Mucosa of gallbladder (tissue), 1 donor: ENCODE results near the gene GPC6. TPM values are rescaled to one million over a fixed set of nuclear protein-coding genes. Genes with fewer than 3 reads are reported as not detected.

Experiments
- DNase-seq: peaks from one replicate; pipeline ENCODE4 v3.0.0-alpha.2; 2020; ENCODE audit warnings: low spot score
- total RNA-seq: library from RNA; stranded (reverse); gene quantifications from one replicate; pipeline ENCODE4 v1.2.1, GENCODE V29; 2021
- donor health status: DM: no; HTN: no; CAD: no.

The GPC6 gene
- total RNA-seq, 1 donor from 2014 or later = 24.0 TPM

DNA sequence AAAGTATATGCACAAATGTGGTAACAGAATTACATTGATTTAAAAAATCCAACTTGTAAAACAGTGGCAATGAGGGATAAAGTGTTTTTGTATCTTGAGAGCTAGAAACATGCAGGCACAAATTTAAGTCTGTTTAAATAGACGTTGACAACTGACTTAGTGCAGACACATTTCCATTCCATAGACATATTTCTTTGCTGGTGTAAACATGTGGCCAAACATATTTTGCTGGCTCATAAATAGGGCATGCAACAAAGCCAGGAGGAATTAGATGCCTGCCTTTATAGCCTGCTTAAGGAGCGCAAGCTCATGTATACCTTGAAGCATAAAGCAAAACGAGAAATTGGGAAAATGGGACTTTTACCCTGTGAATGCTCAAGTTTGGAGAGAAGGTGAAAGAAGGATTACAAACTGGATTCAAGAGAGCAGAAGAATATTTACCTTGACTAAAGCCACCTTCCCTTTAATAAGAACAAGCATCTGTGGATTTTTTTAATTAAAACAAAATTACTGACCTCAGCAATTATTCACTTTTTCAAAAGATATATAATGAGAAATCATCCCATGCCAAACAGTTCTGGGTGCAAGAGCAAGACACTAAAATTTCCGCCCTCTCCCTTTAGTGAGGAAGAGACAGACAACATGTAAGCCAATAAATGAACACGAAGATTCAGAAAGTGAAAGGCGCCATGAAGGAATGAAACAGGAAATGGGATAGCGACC lies 1181.9 kb downstream of the GPC6 start:
- no peak for DNase-seq

- no peak for DNase-seq
Measured at GRCh38 chr13:94411747-94412146, 1185.1 kb downstream of the GPC6 start.

DNA sequence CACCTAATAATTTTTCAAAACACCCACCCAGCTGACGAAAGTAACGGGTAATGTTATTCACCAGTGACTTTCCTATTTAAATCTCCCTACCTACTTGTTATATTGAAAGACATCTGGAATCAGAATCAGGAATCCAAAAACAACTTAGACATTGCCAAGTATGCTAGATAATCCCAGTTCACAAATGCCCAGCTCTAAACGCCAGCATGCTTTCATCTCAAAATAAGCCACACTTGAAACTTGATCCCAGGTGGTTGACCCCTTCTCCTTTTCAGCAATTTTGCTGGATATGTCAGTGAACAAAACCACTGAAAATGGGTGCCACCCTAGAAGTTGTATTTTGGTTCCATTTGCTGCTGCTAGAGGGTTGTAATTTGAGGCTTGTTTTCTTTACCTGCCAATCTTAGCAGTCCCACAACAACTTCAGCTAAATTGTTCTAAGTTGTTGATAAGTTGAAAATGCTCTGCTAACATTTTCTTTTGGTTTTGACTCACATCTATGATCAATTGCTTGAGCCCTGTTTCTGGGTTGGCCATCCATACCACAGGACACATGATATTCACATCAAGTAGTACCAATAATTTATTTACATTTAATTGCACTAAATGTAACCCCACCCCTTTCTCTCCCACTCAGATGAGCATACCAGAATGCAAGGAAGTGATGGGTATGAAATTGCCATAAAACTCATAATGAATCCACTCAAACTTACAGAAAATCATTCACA lies 1186.4 kb downstream of the GPC6 start:
- no peak for DNase-seq

- DNase-seq = no peak
Measured at GRCh38 chr13:94413598-94413944, 1187.0 kb downstream of the GPC6 start.

DNA sequence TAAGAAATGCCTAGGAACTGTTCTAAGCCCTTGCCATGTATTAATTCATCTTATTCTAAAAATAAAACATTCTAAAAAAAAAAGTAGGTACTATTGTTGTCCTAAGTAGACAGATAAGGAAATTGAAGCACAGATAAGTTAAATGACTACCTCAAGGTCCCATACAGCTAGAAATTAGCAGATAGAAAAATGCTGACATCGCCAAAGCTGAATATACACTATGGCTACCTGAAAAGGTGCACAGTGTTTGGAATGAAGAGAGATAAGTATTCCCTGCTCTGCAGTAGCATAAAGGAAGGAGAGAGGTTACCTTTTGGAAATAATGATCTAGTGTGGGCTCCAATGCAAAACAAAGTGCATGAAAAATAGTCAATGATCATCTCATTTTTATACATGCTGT lies 1187.5 kb downstream of the GPC6 start:
- no peak for DNase-seq

DNA sequence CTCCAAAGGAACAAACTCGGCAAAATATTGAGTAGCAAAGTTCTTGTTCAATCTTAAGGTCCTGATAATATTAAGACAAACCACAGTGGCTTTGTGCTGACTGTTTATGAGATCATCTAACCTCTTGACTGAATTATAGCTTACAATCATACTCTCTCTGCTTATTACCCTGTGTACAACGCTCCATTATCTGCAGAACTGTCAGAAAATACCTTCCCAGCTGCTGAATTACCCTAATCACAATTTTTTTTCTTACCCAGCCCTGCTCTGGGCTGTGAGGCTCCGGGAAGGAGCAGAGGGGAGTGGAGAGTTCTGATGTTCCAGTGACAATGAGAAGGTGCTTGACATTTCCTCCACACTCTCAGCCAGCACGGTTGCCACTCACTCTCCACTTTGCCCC lies 1188.1 kb downstream of the GPC6 start:
- no peak for DNase-seq

DNA sequence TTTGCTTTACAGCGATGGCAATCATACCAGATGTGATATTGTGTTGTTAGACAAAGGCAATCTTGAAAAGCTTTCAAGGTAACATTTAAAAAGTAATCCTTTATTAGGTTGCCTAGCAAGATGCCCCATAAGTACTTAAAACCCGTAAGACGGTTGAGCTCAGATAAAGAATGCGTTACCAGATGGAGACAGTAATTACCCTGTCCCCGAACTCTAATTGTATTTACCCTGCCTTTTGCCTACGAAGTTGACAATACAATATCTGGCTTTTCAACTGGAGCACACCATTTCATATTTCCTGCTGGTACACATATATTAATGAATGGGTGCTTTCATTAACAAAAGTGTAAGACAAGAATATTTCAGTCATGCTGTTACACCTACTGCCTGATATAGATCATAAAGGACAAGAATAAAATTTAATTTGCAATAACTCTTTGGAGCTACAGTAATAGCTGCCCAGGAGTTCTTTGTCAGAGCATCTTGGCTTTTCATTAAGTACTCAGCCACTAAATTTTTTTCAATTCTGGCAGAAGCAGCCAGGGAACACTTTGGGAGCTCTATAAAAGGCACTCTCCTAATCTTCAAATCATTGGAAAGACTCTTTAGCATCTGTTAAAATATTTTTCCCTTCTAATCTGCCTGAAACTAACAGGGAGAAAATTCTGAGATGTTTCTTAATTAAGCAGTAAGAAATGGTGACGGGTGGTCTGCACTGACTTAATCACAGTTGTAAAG lies 1189.1 kb downstream of the GPC6 start:
- DNase-seq = no peak

DNA sequence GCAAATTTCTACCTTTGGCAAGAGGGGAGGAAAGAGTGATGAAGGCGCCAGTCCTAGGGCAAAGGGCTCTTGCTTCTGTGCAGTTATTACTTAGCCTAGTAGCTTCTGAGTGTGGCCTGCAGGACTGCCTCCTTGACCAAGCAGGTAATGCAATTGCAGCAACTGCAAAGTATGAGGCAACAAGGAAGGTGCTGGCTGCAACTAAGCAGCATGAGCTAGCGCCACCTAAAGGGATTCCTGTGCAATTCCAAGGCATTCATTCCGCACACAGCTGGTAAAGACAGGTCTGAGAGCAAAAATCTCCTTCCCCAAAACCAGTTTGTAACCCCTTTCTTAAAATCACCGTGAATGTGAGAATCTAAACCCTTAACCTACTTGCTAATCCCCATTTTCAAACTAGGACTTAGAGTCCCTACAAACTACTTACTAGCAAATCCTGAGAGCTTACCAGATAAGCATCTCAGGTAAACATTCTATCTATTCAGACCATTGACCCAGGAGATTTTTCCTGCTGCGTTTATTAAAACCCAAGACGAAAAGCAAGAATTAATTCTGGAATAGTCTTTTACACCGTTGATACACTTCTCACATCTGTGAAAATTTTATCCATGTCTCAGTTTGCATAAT lies 1190.0 kb downstream of the GPC6 start:
- DNase-seq = no peak

DNA sequence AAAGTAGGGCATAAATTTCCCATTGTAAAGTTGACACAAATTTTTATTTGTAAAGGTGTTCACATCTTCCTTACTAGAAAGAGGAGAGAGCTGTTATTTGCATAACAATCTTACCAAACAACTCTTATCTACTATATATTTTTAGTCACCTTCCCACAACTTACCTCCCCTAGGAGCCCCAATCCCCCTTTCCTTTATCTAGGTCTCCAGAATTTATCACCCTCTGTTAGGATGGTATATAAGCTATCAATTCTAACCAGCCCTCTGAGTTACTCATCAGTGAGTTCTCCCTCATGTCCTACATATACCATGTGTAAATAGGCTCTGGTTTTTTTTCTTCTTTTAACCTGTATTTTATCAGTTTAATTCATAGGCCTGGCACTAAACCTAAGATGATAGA lies 1190.7 kb downstream of the GPC6 start:
- no peak for DNase-seq

DNA sequence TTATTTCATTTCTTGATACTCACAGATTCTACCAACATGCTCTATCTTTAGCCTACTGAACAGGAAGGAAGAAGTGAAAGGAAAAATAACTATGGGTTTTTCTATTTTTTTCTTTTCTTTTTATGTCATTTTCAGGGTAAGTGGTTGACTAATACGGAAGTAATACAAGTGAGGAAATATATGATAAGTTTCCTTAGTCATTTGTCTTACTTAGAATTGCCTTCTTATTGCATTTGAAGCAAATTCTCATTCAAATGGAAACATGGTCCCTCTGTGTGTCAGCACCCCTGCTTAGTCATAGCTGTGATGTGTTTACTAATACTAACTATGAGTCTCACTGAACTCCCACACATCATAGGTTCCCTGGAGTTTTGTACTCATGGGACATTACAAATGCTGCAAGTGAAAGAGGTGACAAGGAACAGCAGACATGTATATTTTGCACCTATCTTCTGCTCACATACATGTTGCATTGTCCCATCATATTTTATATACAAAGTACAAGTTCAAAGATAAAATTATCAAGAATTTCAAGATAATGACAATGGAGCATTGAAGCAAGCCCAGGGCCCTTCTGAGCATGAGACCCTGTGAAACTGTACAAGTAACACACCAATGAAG lies 1192.8 kb downstream of the GPC6 start:
- no peak for DNase-seq

DNA sequence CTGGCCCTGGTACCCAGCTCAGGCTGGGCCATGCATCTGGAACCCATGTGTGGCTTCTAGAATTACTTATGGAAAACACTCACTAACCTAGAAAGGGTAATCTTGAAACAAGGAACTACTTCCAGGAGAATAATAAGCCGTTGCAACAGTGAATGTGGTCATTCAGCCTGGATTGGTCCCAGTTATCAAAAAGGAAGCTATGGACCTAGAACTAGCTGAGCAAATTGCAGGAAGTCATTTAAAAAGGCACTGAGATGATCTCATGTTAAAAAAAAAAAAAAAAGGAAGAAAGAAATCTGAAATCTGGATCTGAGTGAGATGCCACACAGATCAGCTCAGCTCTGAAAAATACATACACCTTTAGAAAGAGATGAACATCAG lies 1193.3 kb downstream of the GPC6 start:
- no peak for DNase-seq

GRCh38 chr13:94427313-94427953 lies 1200.8 kb downstream of the GPC6 start:
- no peak for DNase-seq

- DNase-seq = no peak
Measured at GRCh38 chr13:94431574-94431973, 1205.0 kb downstream of the GPC6 start.

- no peak for DNase-seq
Measured at GRCh38 chr13:94431987-94432386, 1205.4 kb downstream of the GPC6 start.

GRCh38 chr13:94433055-94433961 lies 1206.7 kb downstream of the GPC6 start:
- no peak for DNase-seq

DNA sequence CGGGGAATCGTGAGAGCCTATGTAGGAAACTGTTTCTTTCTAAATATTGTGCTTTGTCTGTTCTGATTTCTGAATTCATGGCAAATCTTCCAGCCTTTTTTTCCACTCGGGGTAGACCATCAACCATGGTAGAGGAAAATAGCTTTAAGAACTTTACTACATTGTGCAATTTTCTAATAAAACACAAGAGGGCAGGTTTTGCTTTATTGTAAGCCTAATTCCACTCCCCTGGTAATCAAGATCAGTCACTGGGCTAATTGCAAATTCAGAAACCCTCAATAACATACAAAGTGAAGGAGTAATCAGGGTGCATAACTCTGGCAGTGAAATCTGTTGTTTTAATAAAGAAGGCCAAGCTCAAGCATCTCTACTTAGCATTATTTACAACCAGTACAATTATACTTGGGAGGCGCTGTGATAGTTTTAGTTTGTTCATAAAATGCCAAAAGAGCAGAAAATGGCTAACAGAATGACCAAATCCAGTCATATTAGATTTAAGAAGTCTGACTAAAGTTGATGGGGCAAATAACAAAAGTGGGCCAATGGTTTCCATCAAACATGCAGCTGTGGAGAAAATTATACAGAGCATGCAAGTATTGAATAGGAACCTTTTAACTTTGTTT lies 1209.1 kb downstream of the GPC6 start:
- DNase-seq = no peak

DNA sequence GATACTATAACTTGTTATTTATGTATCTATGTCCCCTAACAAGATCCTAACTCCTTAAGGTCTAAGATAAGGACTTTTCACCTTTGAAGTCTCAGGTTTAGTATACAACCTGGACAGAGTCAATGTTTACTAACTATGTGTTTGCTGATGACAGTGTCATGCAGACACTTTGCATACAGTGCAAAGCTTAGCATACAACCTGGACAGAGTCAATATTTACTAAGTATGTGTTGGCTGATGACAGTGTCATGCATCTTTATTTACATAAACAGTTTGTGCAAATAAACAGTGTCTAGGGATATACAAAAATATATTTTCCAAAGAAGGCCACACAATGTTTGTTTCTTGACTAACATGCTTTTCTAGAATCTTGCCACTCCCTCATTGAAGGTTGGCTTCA lies 1218.2 kb downstream of the GPC6 start:
- no peak for DNase-seq

DNA sequence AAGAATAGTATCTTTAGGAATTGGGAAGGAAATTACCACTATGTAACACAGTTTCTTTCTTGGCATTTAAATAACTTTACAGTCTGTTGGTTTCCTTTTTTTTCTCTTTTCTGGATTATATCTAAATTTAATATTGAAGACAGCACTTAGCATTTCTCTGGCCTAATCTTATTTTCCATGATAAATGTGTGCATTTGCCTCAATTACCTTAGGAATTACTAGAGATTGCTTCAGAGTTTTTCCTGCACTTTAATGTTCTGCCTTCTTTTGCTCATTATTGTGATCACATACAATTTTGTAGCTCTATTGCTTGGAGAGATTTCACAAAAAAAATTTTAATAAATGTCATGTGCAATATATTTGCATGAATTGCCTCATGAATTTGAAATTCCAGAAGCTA lies 1227.7 kb downstream of the GPC6 start:
- DNase-seq = no peak

- DNase-seq = no peak
Measured at GRCh38 chr13:94454906-94455305, 1228.3 kb downstream of the GPC6 start.

- no peak for DNase-seq
Measured at GRCh38 chr13:94455414-94455813, 1228.8 kb downstream of the GPC6 start.
